ENCODE measurements around the gene BACH1.
"Not testable (repeated sequence)": the region's sequence is repeated elsewhere in the genome, so short reads cannot be mapped to it uniquely, and the experiment has no call there.

The BACH1 gene

GRCh38 chr21:29349702-29350101, 51.0 kb downstream of the BACH1 start:
- no peak for FAIRE-seq

GRCh38 chr21:29350246-29350779, 51.6 kb downstream of the BACH1 start:
- no peak for FAIRE-seq

GRCh38 chr21:29351691-29352090, 53.0 kb downstream of the BACH1 start:
- no peak for FAIRE-seq

- FAIRE-seq = not testable (repeated sequence)
These were observed 56.5 kb downstream of the BACH1 start for GRCh38 chr21:29355043-29355710.

GRCh38 chr21:29356291-29356690, 57.6 kb downstream of the BACH1 start:
- FAIRE-seq = not testable (repeated sequence)

- not testable (repeated sequence) for FAIRE-seq
These were observed 58.1 kb downstream of the BACH1 start for GRCh38 chr21:29356810-29357209.

GRCh38 chr21:29359718-29360117, 61.0 kb downstream of the BACH1 start:
- FAIRE-seq = no peak

- no peak for FAIRE-seq
These were observed 62.4 kb downstream of the BACH1 start for GRCh38 chr21:29360799-29361765.

GRCh38 chr21:29362758-29363157, 64.0 kb downstream of the BACH1 start:
- no peak for FAIRE-seq

- no peak for FAIRE-seq
These were observed 67.0 kb downstream of the BACH1 start for GRCh38 chr21:29365661-29366265.

GRCh38 chr21:29366532-29366931, 67.8 kb downstream of the BACH1 start:
- FAIRE-seq = no peak

- FAIRE-seq = no peak
These were observed 68.6 kb downstream of the BACH1 start for GRCh38 chr21:29367335-29367734.

- no peak for FAIRE-seq
These were observed 70.2 kb downstream of the BACH1 start for GRCh38 chr21:29368906-29369305.

- no peak for FAIRE-seq
These were observed 72.7 kb downstream of the BACH1 start for GRCh38 chr21:29371464-29371863.

GRCh38 chr21:29372063-29372802, 73.5 kb downstream of the BACH1 start:
- peak; percentile 59 for FAIRE-seq

GRCh38 chr21:29374481-29374880, 75.8 kb downstream of the BACH1 start:
- no peak for FAIRE-seq

GRCh38 chr21:29376556-29376955, 77.8 kb downstream of the BACH1 start:
- FAIRE-seq = no peak

- FAIRE-seq = no peak
These were observed 78.5 kb downstream of the BACH1 start for GRCh38 chr21:29377266-29377665.

GRCh38 chr21:29378832-29379231, 80.1 kb downstream of the BACH1 start:
- FAIRE-seq = no peak

- FAIRE-seq = no peak
These were observed 80.9 kb downstream of the BACH1 start for GRCh38 chr21:29379517-29380054.

GRCh38 chr21:29382030-29382654, 83.4 kb downstream of the BACH1 start:
- no peak for FAIRE-seq

Data from TTC549 (cell line).